SJCRH30 (cell line): ENCODE results near the gene RIMS3. TPM values are rescaled to one million over a fixed set of nuclear protein-coding genes. Genes with fewer than 3 reads are reported as not detected.
"Not testable (repeated sequence)": the region's sequence is repeated elsewhere in the genome, so short reads cannot be mapped to it uniquely, and the experiment has no call there.

ENCODE experiments used
- DNase-seq, 2 experiments: peaks; one replicate each; pipeline ENCODE4 v3.0.0-alpha.2; 2015 to 2020
- H3K27ac ChIP-seq: fragments of 250-450 bp; sonication (Bioruptor Pico); 2 replicates; pipeline ENCODE4 v1.5.1; 2020; ENCODE audit warnings: mild to moderate bottlenecking, moderate library complexity
- H3K27me3 ChIP-seq: fragments of 250-450 bp; sonication (Bioruptor Pico); 2 replicates; pipeline ENCODE4 v1.5.1; 2020; ENCODE audit warnings: mild to moderate bottlenecking, moderate library complexity
- H3K36me3 ChIP-seq: fragments of 250-450 bp; sonication (Bioruptor Pico); 2 replicates; pipeline ENCODE4 v1.5.1; 2020; ENCODE audit warnings: mild to moderate bottlenecking, moderate library complexity
- H3K4me1 ChIP-seq: fragments of 250-450 bp; sonication (Bioruptor Pico); 2 replicates; pipeline ENCODE4 v1.5.1; 2020; ENCODE audit warnings: mild to moderate bottlenecking, moderate library complexity
- H3K4me3 ChIP-seq: fragments of 250-450 bp; sonication (Bioruptor Pico); 2 replicates; pipeline ENCODE4 v1.5.1; 2020; ENCODE audit warnings: mild to moderate bottlenecking, moderate library complexity
- H3K9me3 ChIP-seq: fragments of 250-450 bp; sonication (Bioruptor Pico); replicated peaks from 2 replicates; pipeline ENCODE4 v1.5.1; 2020; ENCODE audit warnings: mild to moderate bottlenecking, moderate library complexity
- total RNA-seq: library from RNA; depleted of rRNA; stranded (reverse); fragments of >200 nt; shearing (Covaris generic); gene quantifications from 2 replicates; pipeline ENCODE4 v1.2.3, GENCODE V29; 2014

RIMS3 gene
- total RNA-seq, 1 experiment from 2014 or later = 12.7 TPM

DNA sequence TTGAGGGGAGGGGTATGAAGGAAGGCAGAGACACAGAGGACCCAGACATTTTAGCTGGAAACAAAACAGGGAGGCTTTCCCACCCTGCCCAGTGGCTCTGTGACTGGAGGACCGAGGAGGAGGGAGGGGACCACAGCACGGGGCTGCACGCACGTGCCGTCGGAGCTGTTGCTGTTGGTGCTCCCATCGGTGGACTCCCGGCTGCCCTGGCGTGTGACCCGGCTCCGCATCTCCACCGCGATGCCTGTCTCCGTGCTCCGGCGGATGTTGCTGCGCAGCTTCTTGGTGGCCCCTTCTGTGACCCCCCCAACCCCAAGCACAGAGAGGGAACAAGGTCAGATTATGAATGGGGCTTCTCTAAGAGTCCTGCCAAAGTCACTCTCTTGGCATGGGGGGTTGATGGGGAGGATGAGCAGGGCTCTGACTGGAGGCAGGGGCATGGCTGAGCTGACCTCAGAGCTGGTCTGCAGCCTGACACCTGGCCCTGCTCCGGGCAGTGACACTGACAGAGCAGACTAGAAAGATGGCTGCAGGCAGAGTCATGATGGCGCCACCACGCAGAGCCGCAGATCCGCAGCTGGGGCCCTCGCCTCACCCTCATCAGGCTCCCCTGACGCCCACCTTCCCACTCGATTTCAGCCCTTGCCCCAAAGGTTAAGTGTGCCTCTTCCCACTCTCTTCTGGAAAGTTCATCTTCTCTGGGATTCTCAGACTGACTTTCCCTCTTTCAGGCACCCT, 29.6 kb downstream of the RIMS3 start:
- DNase-seq = no peak
- H3K36me3 ChIP-seq = no peaks in the 10 kb centered on the region
- no peak overlapping the region for H3K27ac ChIP-seq
- H3K4me3 ChIP-seq = no peak overlapping the region
- no peaks in the 10 kb centered on the region for H3K9me3 ChIP-seq
- no peaks in the 10 kb centered on the region for H3K4me1 ChIP-seq
- H3K27me3 ChIP-seq = no peaks in the 10 kb centered on the region

DNA sequence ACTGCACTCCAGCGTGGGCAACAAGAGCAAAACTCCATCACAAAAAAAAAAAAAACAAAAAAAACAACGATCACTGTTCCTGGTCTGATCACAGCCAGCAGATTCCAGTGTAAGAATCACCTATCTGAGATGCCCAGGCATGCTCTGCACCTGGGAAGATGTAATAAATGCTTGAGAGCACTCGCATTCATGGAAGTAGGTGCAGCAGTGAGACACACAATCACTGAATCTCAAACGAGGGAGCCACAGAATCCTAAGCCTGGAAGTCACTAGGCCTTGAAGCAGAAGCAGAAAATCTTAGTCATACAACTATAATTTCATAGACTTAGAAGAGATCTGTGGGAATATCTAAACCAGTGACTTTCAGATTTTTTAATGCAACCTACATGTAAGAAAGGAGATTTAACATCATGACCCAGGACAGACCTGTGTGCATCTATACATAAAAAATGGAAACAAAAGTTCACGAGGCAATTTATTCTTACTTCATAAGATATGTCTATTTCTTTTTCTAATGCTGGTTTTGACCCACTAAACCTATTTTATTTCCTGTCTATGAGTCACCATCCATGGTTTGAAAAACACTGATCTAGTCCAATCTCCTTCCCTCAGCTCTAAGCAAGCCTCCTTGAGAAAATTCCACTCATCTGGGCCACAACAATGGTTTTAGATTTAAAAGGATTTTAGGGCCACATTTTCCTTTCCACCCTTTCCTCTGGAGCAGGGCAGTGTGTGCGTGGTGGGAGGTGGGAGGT, 30.4 kb downstream of the RIMS3 start:
- Histone ChIP-seq H3K9me3 (no peaks in the 10 kb centered on the region), H3K4me1 (no peaks in the 10 kb centered on the region), H3K27me3 (no peaks in the 10 kb centered on the region), H3K4me3 (no peak overlapping the region), H3K27ac (no peak overlapping the region), H3K36me3 (no peaks in the 10 kb centered on the region)
- no peak for DNase-seq

DNA sequence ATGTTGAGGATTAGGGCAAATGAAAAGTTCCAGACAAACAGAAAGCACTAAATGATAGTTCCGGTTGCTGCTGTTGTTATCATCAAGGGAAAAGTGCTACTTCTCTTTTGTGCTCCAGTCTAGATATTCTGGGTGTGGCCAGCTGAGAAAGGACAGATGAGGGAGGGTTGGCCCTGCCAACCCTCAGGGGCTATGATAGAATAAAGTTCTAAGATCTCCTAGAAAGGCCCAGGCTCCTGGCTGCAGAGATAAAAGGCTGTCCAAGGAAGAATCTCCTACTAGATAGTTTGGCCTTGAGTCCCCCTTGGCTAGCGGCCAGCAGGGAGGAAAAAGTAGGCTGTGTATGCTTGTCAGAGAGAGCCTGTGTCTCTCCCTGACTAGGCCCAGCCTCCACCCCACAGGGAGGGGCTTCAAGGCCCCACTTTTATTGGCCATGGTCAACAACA, 31.5 kb downstream of the RIMS3 start:
- Histone ChIP-seq H3K4me1 (no peaks in the 10 kb centered on the region), H3K9me3 (no peaks in the 10 kb centered on the region), H3K4me3 (no peak overlapping the region), H3K36me3 (no peaks in the 10 kb centered on the region), H3K27ac (no peak overlapping the region), H3K27me3 (no peaks in the 10 kb centered on the region)
- DNase-seq = peak in 1 of 2 experiments; percentile 30

DNA sequence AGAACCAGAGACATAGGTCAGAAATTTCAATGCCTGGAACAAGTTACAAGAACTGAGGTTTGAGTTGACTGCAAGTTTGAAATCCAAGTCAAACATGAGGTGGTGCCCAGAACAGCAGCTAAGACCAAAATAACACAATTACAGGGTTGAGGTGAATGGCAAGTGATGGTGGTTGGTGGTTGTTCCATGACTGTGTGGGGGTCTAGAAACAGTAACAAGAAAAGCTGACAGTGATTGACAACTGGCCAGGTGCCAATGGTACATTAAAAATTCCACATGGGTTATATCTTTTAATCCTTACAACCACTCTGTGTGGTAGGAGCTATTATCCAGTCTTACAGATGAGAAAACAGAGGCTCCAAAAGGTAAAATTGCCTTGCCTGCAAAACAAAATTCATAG, 32.0 kb downstream of the RIMS3 start:
- no peak for DNase-seq
- no peaks in the 10 kb centered on the region for H3K36me3 ChIP-seq

DNA sequence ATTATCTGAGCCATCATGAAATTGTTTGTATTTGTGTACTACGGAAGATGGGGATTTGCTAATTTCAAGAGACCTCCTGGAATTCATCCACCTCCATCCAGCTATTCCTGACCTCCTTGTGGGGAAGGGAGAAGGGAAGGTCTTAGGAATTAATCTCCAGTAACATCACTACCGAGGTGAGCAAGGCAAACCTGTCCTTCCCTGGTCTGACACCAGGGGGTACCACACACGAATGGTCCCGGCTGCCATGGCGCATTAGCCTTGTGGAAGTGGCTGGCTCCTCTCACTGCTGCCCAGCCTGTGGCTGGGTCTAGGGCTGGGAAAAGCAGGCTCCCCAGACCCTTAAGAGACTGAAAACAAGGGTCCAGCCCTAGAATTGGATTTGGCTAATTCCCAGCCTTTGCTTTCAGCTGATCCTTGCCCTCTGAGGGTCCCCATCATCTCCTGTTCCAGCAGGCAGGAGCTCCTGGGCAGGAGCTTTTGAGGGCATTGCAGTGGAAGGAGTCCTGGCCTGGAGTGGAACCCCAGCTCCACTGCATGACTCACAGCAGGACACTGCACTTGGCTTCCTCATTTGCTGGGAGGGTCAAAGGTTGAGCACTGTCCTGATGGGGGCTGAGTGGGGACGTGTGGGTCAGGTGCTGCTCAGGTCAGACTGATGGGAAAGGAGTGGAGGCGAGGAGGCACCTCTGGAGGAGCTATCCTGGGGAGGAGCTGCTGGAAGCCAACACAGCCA, 34.8 kb downstream of the RIMS3 start:
- H3K4me1 ChIP-seq = no peaks in the 10 kb centered on the region
- no peaks in the 10 kb centered on the region for H3K36me3 ChIP-seq
- H3K27me3 ChIP-seq = no peaks in the 10 kb centered on the region
- no peak overlapping the region for H3K4me3 ChIP-seq
- H3K9me3 ChIP-seq = no peaks in the 10 kb centered on the region
- DNase-seq = peak; percentile 43 to 62
- no peak overlapping the region for H3K27ac ChIP-seq

More for the DNA sequence above, 32.0 kb downstream of the RIMS3 start:
- no peaks in the 10 kb centered on the region for H3K9me3 ChIP-seq
- no peaks in the 10 kb centered on the region for H3K27me3 ChIP-seq
- H3K4me3 ChIP-seq = no peak overlapping the region
- H3K4me1 ChIP-seq = no peaks in the 10 kb centered on the region
- no peak overlapping the region for H3K27ac ChIP-seq

DNA sequence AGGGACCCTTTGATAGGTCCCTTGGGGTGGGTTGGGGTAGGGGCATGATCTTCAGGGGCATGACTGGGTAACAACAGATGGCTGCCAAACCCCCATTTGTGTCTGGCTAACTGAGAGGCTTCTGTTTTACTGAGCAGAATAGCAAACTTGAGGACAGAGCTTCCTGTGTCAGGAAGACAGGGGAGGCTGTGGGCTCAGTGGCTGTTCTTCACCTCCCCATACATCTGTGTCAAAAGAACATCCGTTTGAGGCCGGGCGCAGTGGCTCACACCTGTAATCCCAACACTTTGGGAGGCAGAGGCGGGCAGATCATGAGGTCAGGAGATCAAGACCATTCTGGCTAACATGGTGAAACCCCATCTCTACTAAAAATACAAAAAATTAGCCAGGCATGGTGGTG, 35.9 kb downstream of the RIMS3 start:
- not testable (repeated sequence) for DNase-seq

DNA sequence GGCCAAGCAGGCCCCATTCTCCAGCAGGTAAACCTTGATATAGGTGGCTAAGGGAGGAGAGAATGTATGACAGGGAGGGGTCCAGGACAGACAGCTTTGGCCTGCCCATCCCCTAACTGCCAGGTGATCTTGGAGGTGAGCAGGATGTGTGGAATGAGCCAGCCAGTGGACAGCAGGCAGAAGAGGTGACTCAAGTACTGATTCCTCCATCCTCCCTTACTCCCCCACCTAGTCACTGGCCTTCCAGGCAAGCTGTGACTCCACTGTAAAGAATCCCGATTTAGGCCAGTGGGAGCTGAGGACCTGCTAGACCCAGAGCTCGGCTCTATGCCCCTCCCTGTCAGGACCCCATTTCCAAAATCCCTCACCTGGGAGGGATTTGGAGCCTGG, 36.6 kb downstream of the RIMS3 start:
- DNase-seq = no peak
- Histone ChIP-seq H3K27me3 (no peaks in the 10 kb centered on the region), H3K4me3 (no peak overlapping the region), H3K36me3 (no peaks in the 10 kb centered on the region), H3K27ac (no peak overlapping the region), H3K9me3 (no peaks in the 10 kb centered on the region), H3K4me1 (no peaks in the 10 kb centered on the region)

More for the DNA sequence above, 35.9 kb downstream of the RIMS3 start:
- H3K9me3 ChIP-seq, H3K27ac ChIP-seq, H3K27me3 ChIP-seq, H3K4me1 ChIP-seq, H3K36me3 ChIP-seq, H3K4me3 ChIP-seq: not testable (repeated sequence)

DNA sequence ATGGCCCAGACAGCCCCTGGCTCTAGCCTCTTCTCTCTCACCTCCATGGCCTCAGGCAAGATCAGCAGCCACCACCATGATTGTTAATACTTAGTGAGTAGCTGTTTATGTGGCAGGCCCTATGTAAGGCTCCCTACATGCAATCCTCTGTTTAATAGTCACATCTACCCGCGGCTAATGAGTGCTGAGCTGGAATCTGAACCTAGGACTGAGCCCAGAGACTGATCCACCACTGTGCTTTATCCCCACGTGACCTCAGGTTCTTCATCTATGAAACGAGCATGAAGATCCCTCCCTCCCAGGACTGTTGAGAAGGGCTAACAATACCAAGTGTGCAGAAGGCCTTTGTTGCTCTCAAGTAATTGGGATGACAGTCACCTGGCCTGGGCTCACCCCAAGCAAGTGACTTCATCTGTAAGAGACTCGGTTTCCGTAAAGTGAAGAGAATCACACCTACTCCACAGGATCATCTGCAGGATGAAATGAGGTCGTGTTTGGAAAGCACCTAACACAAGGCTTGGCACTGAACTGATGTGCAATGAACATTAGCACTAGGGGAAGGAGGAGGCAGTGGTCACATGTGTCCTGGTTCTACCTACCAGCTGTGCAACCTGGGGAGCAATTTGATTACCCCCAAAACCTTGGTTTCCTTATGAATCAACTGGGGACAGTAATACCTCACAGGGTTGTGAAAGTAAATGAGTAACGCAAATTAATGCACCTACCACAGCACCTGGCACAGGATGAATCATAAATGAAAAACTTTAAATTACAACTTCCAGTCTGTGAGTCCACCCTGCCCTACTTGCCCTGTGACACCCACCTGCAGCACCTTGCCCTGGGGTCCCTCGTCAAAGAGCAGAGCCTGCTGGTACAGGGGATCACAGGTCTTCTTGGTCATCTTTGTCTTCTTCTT, 37.2 kb downstream of the RIMS3 start:
- no peak overlapping the region for H3K27ac ChIP-seq
- H3K4me1 ChIP-seq = no peaks in the 10 kb centered on the region
- H3K27me3 ChIP-seq = no peaks in the 10 kb centered on the region
- DNase-seq = no peak
- H3K9me3 ChIP-seq = no peaks in the 10 kb centered on the region
- no peaks in the 10 kb centered on the region for H3K36me3 ChIP-seq
- no peak overlapping the region for H3K4me3 ChIP-seq

DNA sequence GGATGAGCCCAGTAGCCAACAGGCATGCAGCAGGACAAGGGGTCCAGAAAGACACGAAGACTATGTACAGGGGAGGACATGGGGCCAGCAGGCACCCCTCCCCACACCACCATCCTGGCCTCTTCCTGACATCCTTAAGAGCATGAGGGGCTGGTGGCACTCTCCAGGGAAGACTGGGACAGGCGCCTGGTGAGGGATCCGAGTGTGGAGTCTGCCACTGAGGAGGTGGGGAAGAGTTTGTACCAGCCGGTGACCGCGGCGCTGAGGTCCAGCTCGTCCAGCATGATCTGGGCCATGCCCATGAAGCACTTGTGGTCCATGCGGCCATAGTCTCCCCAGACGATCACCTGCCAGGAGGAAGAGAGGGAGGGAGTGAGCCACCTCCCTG, 39.1 kb downstream of the RIMS3 start:
- Histone ChIP-seq H3K36me3 (no peaks in the 10 kb centered on the region), H3K9me3 (no peaks in the 10 kb centered on the region), H3K27me3 (no peaks in the 10 kb centered on the region), H3K4me1 (no peaks in the 10 kb centered on the region), H3K27ac (no peak overlapping the region), H3K4me3 (no peak overlapping the region)
- no peak for DNase-seq

DNA sequence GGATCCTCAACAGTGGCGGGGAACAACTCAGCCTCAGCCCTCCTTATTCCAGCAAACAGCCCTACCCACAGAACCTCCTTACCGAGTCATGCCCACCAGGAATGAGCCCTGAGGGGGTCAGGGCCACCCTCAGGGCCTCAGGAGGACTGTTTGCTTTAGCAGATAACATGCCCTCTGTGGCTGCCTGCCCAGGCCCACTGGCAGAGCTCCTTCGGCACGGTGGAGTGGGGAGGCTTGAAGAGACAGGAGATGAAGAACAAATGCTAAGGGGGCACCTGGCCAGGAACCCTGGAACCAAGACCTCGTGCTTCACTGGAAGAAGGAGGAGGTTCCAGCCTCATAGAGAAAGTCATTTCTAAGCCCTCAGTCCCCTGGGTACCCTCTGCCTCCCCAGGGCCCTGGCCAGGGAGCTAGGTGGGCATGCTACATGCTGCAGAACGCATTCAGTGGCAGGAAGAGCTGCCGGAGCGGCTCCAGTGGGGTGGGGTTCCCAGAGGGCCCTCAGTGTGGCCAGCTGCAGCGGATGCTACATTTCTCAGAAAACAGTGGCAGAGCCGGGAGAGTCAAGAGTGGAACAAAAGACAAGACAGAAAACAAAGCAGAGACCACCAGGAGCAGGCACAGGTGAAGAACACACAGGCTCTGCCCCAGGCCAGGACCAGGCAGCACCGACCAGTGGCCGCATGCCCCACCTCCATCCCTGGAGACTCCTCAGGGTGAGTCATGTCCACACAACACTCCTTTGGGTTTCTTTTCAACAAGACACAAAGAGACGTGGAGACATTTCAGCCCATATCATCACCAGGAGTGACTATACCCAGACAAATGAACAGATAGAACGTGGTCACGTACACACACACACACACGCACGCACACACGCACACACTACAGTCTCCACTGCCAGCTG, 39.8 kb downstream of the RIMS3 start:
- Histone ChIP-seq H3K27ac (no peak overlapping the region), H3K4me3 (no peak overlapping the region), H3K4me1 (no peaks in the 10 kb centered on the region), H3K27me3 (no peaks in the 10 kb centered on the region), H3K9me3 (no peaks in the 10 kb centered on the region), H3K36me3 (no peaks in the 10 kb centered on the region)
- DNase-seq = no peak

DNA sequence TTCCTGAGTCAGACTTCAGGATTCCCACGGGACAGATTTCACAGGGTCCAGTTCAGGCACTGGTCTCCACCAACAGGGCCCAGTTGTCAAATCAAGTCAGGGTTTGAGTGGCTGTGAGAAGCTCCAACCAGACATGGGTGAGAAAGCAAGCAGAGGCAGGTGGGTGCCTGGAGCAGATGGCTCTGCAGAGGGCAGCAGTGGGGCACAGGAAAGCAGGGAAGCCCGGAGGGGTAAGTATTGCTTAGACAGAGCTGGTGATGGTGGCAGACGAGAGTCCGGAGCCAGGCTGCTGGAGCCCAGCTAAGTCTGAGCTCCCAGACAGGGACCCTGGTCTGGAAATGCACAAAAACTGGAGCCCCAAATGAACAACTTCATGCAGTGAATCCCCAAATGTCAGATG, 40.4 kb downstream of the RIMS3 start:
- H3K36me3 ChIP-seq = no peaks in the 10 kb centered on the region
- DNase-seq = peak in 1 of 2 experiments; percentile 27
- no peaks in the 10 kb centered on the region for H3K27me3 ChIP-seq
- no peaks in the 10 kb centered on the region for H3K4me1 ChIP-seq
- H3K4me3 ChIP-seq = no peak overlapping the region
- H3K9me3 ChIP-seq = no peaks in the 10 kb centered on the region
- H3K27ac ChIP-seq = no peak overlapping the region

DNA sequence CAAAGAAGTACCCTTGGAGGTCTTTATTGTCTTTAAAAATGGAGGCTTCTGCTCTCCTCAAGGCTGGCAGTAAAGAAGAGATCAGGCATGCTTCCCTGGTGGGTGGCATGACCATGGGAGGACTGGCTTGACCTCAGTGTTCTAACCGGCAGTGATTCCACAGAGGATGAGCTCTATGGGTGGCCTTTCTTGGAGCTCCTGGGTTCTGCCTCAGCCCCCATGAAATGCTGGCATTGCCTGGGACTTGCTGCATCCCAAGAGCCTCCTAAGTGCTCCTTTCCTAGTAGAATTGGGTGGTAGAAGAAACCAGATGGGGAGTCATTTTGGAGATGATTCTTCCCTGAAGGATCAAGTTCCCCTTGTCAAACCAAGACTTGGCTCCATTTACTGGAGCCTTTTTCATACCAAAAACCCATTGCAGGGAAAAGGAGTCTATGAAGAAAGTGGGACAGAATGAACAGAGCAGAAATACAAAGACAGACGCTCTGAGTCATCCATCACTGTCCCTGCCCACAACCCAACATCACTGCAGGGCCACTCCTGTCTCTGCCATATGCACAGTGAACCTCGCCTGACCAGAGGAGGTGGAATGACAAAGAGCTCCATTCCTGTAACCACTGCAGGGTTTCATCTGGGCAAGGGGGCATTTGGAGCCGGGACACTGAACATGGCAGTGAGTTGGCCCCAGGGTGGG, 42.4 kb downstream of the RIMS3 start:
- H3K36me3 ChIP-seq = no peaks in the 10 kb centered on the region
- no peaks in the 10 kb centered on the region for H3K9me3 ChIP-seq
- no peak overlapping the region for H3K4me3 ChIP-seq
- no peak overlapping the region for H3K27ac ChIP-seq
- no peaks in the 10 kb centered on the region for H3K27me3 ChIP-seq
- no peaks in the 10 kb centered on the region for H3K4me1 ChIP-seq
- no peak for DNase-seq

DNA sequence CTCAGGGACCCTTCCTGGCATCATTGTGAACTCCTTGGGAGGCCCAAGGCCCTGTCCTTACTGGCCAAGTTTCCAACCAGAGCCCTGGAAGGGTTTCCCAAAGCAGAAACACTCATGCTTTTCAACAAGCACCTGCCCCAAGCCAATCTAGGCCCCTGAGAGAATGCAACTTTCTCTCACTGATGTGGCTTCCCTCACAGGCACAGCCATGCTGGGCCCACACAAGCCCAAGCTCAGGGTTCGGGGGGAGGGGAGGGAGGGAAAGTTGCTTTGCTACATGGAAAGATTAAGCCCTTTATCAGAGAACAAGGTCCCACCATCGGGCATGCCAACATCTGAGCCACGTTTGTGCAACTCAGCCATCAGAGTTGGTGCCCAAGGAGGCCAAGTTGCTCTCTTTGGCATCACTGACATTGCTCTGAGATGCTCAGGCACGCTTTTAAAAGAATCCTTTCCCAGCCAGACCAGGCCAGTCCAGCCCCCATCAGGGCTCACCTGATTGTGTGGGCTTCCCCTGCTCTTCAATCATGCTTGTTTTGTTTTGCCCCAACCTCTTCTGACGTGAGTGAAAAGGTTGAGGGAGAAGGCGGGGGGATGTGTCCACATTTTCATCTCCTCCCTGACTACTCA, 43.5 kb downstream of the RIMS3 start:
- no peaks in the 10 kb centered on the region for H3K4me1 ChIP-seq
- H3K9me3 ChIP-seq = no peaks in the 10 kb centered on the region
- H3K4me3 ChIP-seq = no peak overlapping the region
- H3K27ac ChIP-seq = no peak overlapping the region
- no peak for DNase-seq
- H3K36me3 ChIP-seq = no peaks in the 10 kb centered on the region
- no peaks in the 10 kb centered on the region for H3K27me3 ChIP-seq
